Caco-2 (cell line): ENCODE measurements around the gene TMEM151A. TPM values are rescaled to one million over a fixed set of nuclear protein-coding genes. Genes with fewer than 3 reads are reported as not detected.
A peak's percentile ranks its signal among the peaks of the same experiment; 100 is the strongest.

Experiments used
- BruUV-seq: library from RNA; stranded (reverse); fragments of 400-500 nt; replicated peaks from 2 replicates; lab custom pipeline; 2021; lab: Mats Ljungman, UMichigan
- CTCF ChIA-PET: fragments of 300-600 bp; sonication (Branson Sonifier 250); formaldehyde crosslinking; loops from one replicate; lab custom pipeline; 2022; ENCODE audit warnings: antibody characterized with exemption; lab: Charles Lee
- POLR2A ChIA-PET: fragments of 300-600 bp; sonication (Branson Sonifier 250); formaldehyde crosslinking; loops from one replicate; lab custom pipeline; 2022; ENCODE audit warnings: antibody characterized with exemption; lab: Charles Lee
- DNase-seq, 2 experiments: peaks; one replicate each; pipeline versions ENCODE4 v3.0.0 to v3.0.0-alpha.2; 2020 to 2022
- H3K27me3 ChIP-seq: replicated peaks from 2 replicates; pipeline ENCODE4 v1.6.0; 2011; ENCODE audit warnings: low read length; ENCODE audit not compliant: control insufficient read depth, insufficient read depth
- H3K36me3 ChIP-seq: 2 replicates; pipeline ENCODE4 v1.5.1; 2011; ENCODE audit warnings: low read length; ENCODE audit not compliant: control insufficient read depth, insufficient read depth
- H3K4me1 ChIP-seq: fragments of 250-450 bp; sonication (Bioruptor Pico); 2 replicates; pipeline ENCODE4 v1.5.1; 2020; ENCODE audit warnings: mild to moderate bottlenecking
- H3K4me3 ChIP-seq: 2 replicates; pipeline ENCODE4 v1.5.1; 2011; ENCODE audit warnings: low read depth, mild to moderate bottlenecking, control low read depth, low read length
- H3K9me3 ChIP-seq: fragments of 250-450 bp; sonication (Bioruptor Pico); 2 replicates; pipeline ENCODE4 v1.5.1; 2020; ENCODE audit warnings: mild to moderate bottlenecking, moderate library complexity
- H3K27ac Mint-ChIP-seq: one replicate; pipeline ENCODE4 v1.8.0; 2022; ENCODE audit warnings: mixed read lengths; ENCODE audit not compliant: unreplicated experiment
- H3K27me3 Mint-ChIP-seq: one replicate; pipeline ENCODE4 v1.8.0; 2022; ENCODE audit warnings: mixed read lengths; ENCODE audit not compliant: insufficient read depth, unreplicated experiment
- H3K36me3 Mint-ChIP-seq: one replicate; pipeline ENCODE4 v1.8.0; 2022; ENCODE audit warnings: mild to moderate bottlenecking, mixed read lengths; ENCODE audit not compliant: insufficient read depth, unreplicated experiment
- H3K4me1 Mint-ChIP-seq: one replicate; pipeline ENCODE4 v1.8.0; 2022; ENCODE audit warnings: low read depth, mixed read lengths; ENCODE audit not compliant: unreplicated experiment
- H3K4me3 Mint-ChIP-seq: one replicate; pipeline ENCODE4 v1.8.0; 2022; ENCODE audit warnings: mild to moderate bottlenecking, moderate library complexity, mixed read lengths; ENCODE audit not compliant: unreplicated experiment
- H3K9me3 Mint-ChIP-seq: one replicate; pipeline ENCODE4 v1.8.0; 2022; ENCODE audit warnings: mixed read lengths; ENCODE audit not compliant: unreplicated experiment
- intact Hi-C: fragments of 100-400 bp; cut with micrococcal nuclease; formaldehyde crosslinking; loops from one replicate; pipeline ENCODE4 v1.10.0; 2022; ENCODE audit not compliant: unreplicated experiment
- total RNA-seq: library from RNA; stranded (reverse); gene quantifications from 2 replicates; pipeline ENCODE4 v1.2.3, GENCODE V29; 2022
- TF ChIP-seq, protein P1 (sequence below), 2 experiments: fragments of 200-600 bp in 1 of 2; IDR thresholded peaks; 1 replicate in 1 of 2; 2 replicates in 1 of 2; pipeline versions ENCODE4 v1.5.1 to v1.8.0; 2011 to 2022; ENCODE audit warnings: antibody characterized with exemption in 1 of 2, control low read depth in 1 of 2, inconsistent platforms in 1 of 2, low read depth in 1 of 2, low read length in 1 of 2, mild to moderate bottlenecking in 1 of 2, moderate library complexity in 1 of 2; ENCODE audit not compliant: insufficient read depth in 1 of 2, severe bottlenecking in 1 of 2, unreplicated experiment in 1 of 2

TMEM151A gene
- total RNA-seq, 1 experiment from 2014 or later: 0.68 TPM

DNA sequence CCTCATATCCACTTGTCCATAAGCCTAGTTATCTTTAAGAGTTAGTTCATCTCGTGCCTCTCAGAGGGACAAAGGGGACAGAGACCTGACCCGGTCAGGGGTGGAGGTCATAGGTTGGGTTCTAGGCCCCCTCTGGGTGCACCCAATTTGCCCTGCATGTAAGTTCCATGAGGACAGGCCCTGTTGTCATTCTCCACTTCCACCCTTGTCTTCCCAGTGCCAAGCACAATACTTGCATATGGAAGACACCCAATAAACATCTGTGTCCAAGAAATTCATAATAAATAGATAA lies 1.4 kb upstream of the TMEM151A start:
- peak overlapping the region; percentile 94 for H3K27ac Mint-ChIP-seq
- peaks cover 22% of the 10 kb centered on the region for H3K4me1 Mint-ChIP-seq
- TF ChIP-seq, protein P1, sequence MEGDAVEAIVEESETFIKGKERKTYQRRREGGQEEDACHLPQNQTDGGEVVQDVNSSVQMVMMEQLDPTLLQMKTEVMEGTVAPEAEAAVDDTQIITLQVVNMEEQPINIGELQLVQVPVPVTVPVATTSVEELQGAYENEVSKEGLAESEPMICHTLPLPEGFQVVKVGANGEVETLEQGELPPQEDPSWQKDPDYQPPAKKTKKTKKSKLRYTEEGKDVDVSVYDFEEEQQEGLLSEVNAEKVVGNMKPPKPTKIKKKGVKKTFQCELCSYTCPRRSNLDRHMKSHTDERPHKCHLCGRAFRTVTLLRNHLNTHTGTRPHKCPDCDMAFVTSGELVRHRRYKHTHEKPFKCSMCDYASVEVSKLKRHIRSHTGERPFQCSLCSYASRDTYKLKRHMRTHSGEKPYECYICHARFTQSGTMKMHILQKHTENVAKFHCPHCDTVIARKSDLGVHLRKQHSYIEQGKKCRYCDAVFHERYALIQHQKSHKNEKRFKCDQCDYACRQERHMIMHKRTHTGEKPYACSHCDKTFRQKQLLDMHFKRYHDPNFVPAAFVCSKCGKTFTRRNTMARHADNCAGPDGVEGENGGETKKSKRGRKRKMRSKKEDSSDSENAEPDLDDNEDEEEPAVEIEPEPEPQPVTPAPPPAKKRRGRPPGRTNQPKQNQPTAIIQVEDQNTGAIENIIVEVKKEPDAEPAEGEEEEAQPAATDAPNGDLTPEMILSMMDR (IDR thresholded peaks at IDR 0.05; ENCODE audit: insufficient read depth in 1 of 2, low read depth in 1 of 2, low read length in 1 of 2, severe bottlenecking in 1 of 2, unreplicated experiment in 1 of 2): no peak
- H3K27me3 Mint-ChIP-seq: peaks cover 6% of the 10 kb centered on the region
- no TSS peak for BruUV-seq
- H3K36me3 Mint-ChIP-seq: peaks cover 27% of the 10 kb centered on the region
- Histone ChIP-seq H3K36me3 (peaks cover 3% of the 10 kb centered on the region; the same call in 1 of the 2 replicates), H3K27me3 (no peaks in the 10 kb centered on the region; the same call in 1 of the 2 replicates), H3K9me3 (no peaks in the 10 kb centered on the region), H3K4me1 (peaks cover 23% of the 10 kb centered on the region), H3K4me3 (peak overlapping the region; percentile 59)
- ChIA-PET POLR2A (interaction anchor here (1.9 kb wide), 1 partner anchor 22 kb away, joined by 34 read pairs; no protein-coding TSS in a partner anchor), CTCF (interaction anchor here (2.6 kb wide), 1 partner anchor 22 kb away, joined by 43 read pairs; no protein-coding TSS in a partner anchor)
- H3K9me3 Mint-ChIP-seq: no peaks in the 10 kb centered on the region
- intact Hi-C loops: no loop called here
- no peak for DNase-seq
- peak overlapping the region; percentile 87 for H3K4me3 Mint-ChIP-seq

DNA sequence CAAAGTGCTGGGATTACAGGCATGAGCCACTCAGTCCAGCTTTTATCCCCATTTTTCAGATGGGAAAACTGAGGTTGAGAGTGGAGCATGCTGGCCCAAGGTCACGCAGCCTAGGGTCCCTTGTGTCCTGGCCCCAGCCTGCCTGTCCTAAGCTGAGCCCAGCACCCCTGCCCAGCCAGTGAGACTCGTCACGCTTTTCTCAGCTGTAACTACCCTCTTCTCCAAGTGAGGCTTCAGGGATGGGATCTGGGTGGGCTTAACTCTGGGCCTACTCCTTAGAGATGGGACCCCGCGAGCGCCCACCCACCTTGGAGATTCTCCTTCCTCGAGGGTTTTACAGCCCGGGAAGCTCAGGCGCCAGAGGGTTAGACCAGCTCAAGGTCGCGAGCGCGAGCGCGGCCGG lies 390 bp upstream of the TMEM151A start:
- DNase-seq: peak in 1 of 2 experiments; percentile 32
- Mint-ChIP-seq H3K4me3 (peak overlapping the region; percentile 87), H3K27ac (no peak overlapping the region), H3K36me3 (peaks cover 27% of the 10 kb centered on the region), H3K4me1 (peaks cover 22% of the 10 kb centered on the region), H3K27me3 (peaks cover 6% of the 10 kb centered on the region), H3K9me3 (no peaks in the 10 kb centered on the region)
- TF ChIP-seq, protein P1 (IDR thresholded peaks at IDR 0.05; ENCODE audit: insufficient read depth in 1 of 2, low read depth in 1 of 2, low read length in 1 of 2, severe bottlenecking in 1 of 2, unreplicated experiment in 1 of 2): no peak
- BruUV-seq: no TSS peak
- H3K4me3 ChIP-seq: peak overlapping the region; percentile 16
- CTCF ChIA-PET: interaction anchor here (0.6 to 1.3 kb wide), 3 partner anchors 8 to 128 kb away, joined by 3 to 10 read pairs (median 7); no protein-coding TSS in a partner anchor
- H3K36me3 ChIP-seq: peaks cover 3% of the 10 kb centered on the region; the same call in 1 of the 2 replicates
- H3K27me3 ChIP-seq: no peaks in the 10 kb centered on the region; the same call in 1 of the 2 replicates
- H3K4me1 ChIP-seq: peaks cover 23% of the 10 kb centered on the region
- intact Hi-C loops: no loop called here
- no peaks in the 10 kb centered on the region for H3K9me3 ChIP-seq
- POLR2A ChIA-PET: interaction anchor here (0.5 kb wide), 1 partner anchor 146 kb away, joined by 3 read pairs; no protein-coding TSS in a partner anchor

- Histone ChIP-seq H3K4me3 (peak overlapping the region; percentile 49), H3K36me3 (no peaks in the 10 kb centered on the region), H3K9me3 (no peaks in the 10 kb centered on the region), H3K4me1 (peaks cover 20% of the 10 kb centered on the region), H3K27me3 (no peaks in the 10 kb centered on the region; the same call in 1 of the 2 replicates)
- peak overlapping the region; percentile 48 for H3K4me3 Mint-ChIP-seq
- BruUV-seq: no TSS peak
- POLR2A ChIA-PET: no interaction called here
- H3K27me3 Mint-ChIP-seq: peaks cover 6% of the 10 kb centered on the region
- intact Hi-C loops: no loop called here
- H3K27ac Mint-ChIP-seq: peak overlapping the region; percentile 29
- peak in 1 of 2 experiments; percentile 50 for DNase-seq
- H3K9me3 Mint-ChIP-seq: no peaks in the 10 kb centered on the region
- peaks cover 27% of the 10 kb centered on the region for H3K36me3 Mint-ChIP-seq
- CTCF ChIA-PET: no interaction called here
- H3K4me1 Mint-ChIP-seq: peaks cover 22% of the 10 kb centered on the region
- TF ChIP-seq, protein P1 (IDR thresholded peaks at IDR 0.05; ENCODE audit: insufficient read depth in 1 of 2, low read depth in 1 of 2, low read length in 1 of 2, severe bottlenecking in 1 of 2, unreplicated experiment in 1 of 2): no peak
Measured at GRCh38 chr11:66292543-66293332, 1.0 kb downstream of the TMEM151A start.
